HEK293T (cell line): ENCODE measurements around the gene POLR3G.
A peak's percentile ranks its signal among the peaks of the same experiment; 100 is the strongest.

Experiments used
- CTCF ChIA-PET: fragments of 350-600 bp; formaldehyde crosslinking; extraction: SDS; loops from one replicate; lab custom pipeline; 2021; ENCODE audit warnings: antibody characterized with exemption, inconsistent platforms; lab: Yijun Ruan, JAX
- POLR2A ChIA-PET: fragments of 350-600 bp; formaldehyde crosslinking; extraction: SDS; loops from one replicate; lab custom pipeline; 2020; ENCODE audit warnings: antibody characterized with exemption, inconsistent platforms; lab: Yijun Ruan, JAX
- DNase-seq: peaks from one replicate; pipeline ENCODE4 v3.0.0; 2012; ENCODE audit warnings: mixed read lengths; ENCODE audit errors: extremely low spot score
- ARNT ChIP-seq: fragments of 450-650 bp; IDR thresholded peaks from 2 replicates; pipeline ENCODE4 v1.6.1; 2017; ENCODE audit warnings: mild to moderate bottlenecking
- BHLHE40 ChIP-seq: fragments of 450-650 bp; IDR thresholded peaks from 2 replicates; pipeline ENCODE4 v1.6.1; 2016; ENCODE audit warnings: mild to moderate bottlenecking, moderate library complexity, borderline replicate concordance
- CTBP1 ChIP-seq: fragments of 450-650 bp; IDR thresholded peaks from 2 replicates; pipeline ENCODE4 v1.6.1; 2016; ENCODE audit warnings: borderline replicate concordance
- ELF4 ChIP-seq: fragments of 450-650 bp; IDR thresholded peaks from 2 replicates; pipeline ENCODE4 v1.6.1; 2017; ENCODE audit warnings: antibody characterized with exemption
- FOXA1 ChIP-seq: fragments of 450-650 bp; IDR thresholded peaks from 2 replicates; pipeline ENCODE4 v1.6.1; 2016; ENCODE audit warnings: mild to moderate bottlenecking
- FOXK2 ChIP-seq: fragments of 450-650 bp; IDR thresholded peaks from 2 replicates; pipeline ENCODE4 v1.6.1; 2016; ENCODE audit warnings: mild to moderate bottlenecking
- FOXM1 ChIP-seq: fragments of 450-650 bp; IDR thresholded peaks from 2 replicates; pipeline ENCODE4 v1.6.1; 2017; ENCODE audit warnings: mild to moderate bottlenecking, borderline replicate concordance
- HDGF ChIP-seq: fragments of 450-650 bp; IDR thresholded peaks from 2 replicates; pipeline ENCODE4 v1.6.1; 2017; ENCODE audit warnings: antibody characterized with exemption, borderline replicate concordance
- L3MBTL2 ChIP-seq: fragments of 450-650 bp; conservative IDR thresholded peaks from 2 replicates; pipeline ENCODE4 v1.6.1; 2016; ENCODE audit warnings: mild to moderate bottlenecking
- LEF1 ChIP-seq: fragments of 450-650 bp; IDR thresholded peaks from 2 replicates; pipeline ENCODE4 v1.6.1; 2017; ENCODE audit warnings: mild to moderate bottlenecking, borderline replicate concordance
- NFRKB ChIP-seq: fragments of 450-650 bp; IDR thresholded peaks from 2 replicates; pipeline ENCODE4 v1.6.1; 2016; ENCODE audit warnings: mild to moderate bottlenecking, moderate library complexity
- SP1 ChIP-seq: fragments of 450-650 bp; IDR thresholded peaks from 2 replicates; pipeline ENCODE4 v1.6.1; 2017
- SUZ12 ChIP-seq: fragments of 450-650 bp; IDR thresholded peaks from 2 replicates; pipeline ENCODE4 v1.6.1; 2016; ENCODE audit warnings: mild to moderate bottlenecking
- TARDBP ChIP-seq: fragments of 450-650 bp; IDR thresholded peaks from 2 replicates; pipeline ENCODE4 v1.6.1; 2016
- ZNF384 ChIP-seq: fragments of 450-650 bp; IDR thresholded peaks from 2 replicates; pipeline ENCODE4 v1.6.1; 2016
- TF ChIP-seq, protein P1 (sequence below): fragments of 450-650 bp; IDR thresholded peaks from 2 replicates; pipeline ENCODE4 v1.6.1; 2016

POLR3G gene

DNA sequence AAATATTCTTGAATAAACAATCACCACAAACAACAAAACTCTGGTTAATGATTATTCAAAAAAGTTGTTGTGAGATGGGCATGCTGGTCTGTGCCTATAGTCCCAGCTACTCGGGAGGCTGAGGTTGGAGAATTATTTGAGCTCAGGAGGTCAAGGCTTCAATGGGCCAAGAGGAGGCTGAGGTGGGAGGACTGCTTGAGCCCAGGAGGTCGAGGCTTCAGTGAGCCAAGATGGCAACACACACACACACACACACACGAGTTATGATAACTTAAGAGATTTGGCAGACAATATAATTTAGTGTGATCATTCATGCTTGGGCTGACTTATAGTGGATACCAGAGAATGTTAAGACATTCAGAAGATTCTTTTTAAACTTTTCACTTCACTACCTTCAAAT lies 39.9 kb downstream of the POLR3G start:
- ChIA-PET CTCF (no interaction called here), POLR2A (no interaction called here)
- TF ChIP-seq FOXA1 (no peak), BHLHE40 (no peak), FOXM1 (no peak), SP1 (no peak), ELF4 (no peak)
- TF ChIP-seq, protein P1, sequence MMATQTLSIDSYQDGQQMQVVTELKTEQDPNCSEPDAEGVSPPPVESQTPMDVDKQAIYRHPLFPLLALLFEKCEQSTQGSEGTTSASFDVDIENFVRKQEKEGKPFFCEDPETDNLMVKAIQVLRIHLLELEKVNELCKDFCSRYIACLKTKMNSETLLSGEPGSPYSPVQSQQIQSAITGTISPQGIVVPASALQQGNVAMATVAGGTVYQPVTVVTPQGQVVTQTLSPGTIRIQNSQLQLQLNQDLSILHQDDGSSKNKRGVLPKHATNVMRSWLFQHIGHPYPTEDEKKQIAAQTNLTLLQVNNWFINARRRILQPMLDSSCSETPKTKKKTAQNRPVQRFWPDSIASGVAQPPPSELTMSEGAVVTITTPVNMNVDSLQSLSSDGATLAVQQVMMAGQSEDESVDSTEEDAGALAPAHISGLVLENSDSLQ = no peak
- no peak for DNase-seq

DNA sequence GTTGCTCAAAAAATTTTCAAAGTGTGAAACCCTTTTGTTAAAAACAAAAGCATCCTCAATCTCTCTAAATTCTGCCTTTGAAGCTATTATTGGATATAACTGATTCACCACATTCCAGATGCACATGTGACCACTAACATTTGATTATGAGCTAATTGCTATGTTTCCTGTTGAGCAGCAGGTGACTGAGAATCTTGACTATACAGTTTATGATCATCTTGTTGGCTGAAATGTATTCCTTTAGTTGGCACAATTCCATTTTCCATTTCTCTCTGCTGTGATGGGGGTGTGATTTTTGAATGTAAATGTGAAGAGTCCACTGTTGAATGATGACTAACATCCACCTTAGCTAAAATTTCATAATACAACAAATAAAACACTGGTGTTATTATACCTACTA lies 44.0 kb downstream of the POLR3G start:
- ChIA-PET POLR2A (no interaction called here), CTCF (no interaction called here)
- TF ChIP-seq, protein P1 = no peak
- TF ChIP-seq FOXA1 (no peak), CTBP1 (no peak), L3MBTL2 (no peak), ARNT (no peak), NFRKB (no peak), ELF4 (no peak), LEF1 (no peak), SUZ12 (no peak), SP1 (no peak), HDGF (no peak)
- DNase-seq = no peak

GRCh38 chr5:90519081-90519480 lies 44.4 kb downstream of the POLR3G start:
- TF ChIP-seq FOXM1 (no peak), ARNT (no peak), ELF4 (no peak), ZNF384 (no peak), L3MBTL2 (no peak), FOXA1 (no peak), SUZ12 (no peak), NFRKB (no peak), SP1 (no peak), LEF1 (no peak), FOXK2 (no peak), HDGF (no peak)
- TF ChIP-seq, protein P1 = no peak
- CTCF ChIA-PET = no interaction called here
- POLR2A ChIA-PET = no interaction called here
- DNase-seq = no peak

- DNase-seq = peak; percentile 13
- POLR2A ChIA-PET = interaction anchor here (1.0 to 2.4 kb wide), 5 partner anchors 28 to 118 kb away, joined by 3 to 17 read pairs (median 4); partner anchors contain the start of genes CETN3, MBLAC2 and POLR3G
- CTCF ChIA-PET = no interaction called here
- TF ChIP-seq ARNT (no peak), L3MBTL2 (no peak), FOXA1 (no peak), ZNF384 (no peak), TARDBP (no peak), FOXM1 (no peak), HDGF (no peak), SP1 (no peak), LEF1 (no peak), SUZ12 (no peak), FOXK2 (no peak), BHLHE40 (no peak), ELF4 (no peak), CTBP1 (no peak), NFRKB (no peak)
- TF ChIP-seq, protein P1 = no peak
These were observed 54.0 kb downstream of the POLR3G start for GRCh38 chr5:90528601-90529193.

- TF ChIP-seq FOXK2 = no peak
- no peak for TF ChIP-seq BHLHE40
- no peak for TF ChIP-seq NFRKB
- TF ChIP-seq FOXA1 = no peak
- no peak for TF ChIP-seq FOXM1
- peak; percentile 99 for DNase-seq
- ChIA-PET POLR2A (interaction anchor here (0.9 to 2.4 kb wide), 6 partner anchors 27 to 119 kb away, joined by 3 to 17 read pairs (median 4); partner anchors contain the start of genes CETN3, MBLAC2 and POLR3G), CTCF (interaction anchor here (1.0 to 1.4 kb wide), 4 partner anchors 18 to 254 kb away, joined by 3 to 4 read pairs (median 4); no protein-coding TSS in a partner anchor)
These were observed 54.7 kb downstream of the POLR3G start, which contains the start of gene LYSMD3 for GRCh38 chr5:90529194-90529938. Gene LYSMD3 (minus strand): TSS chr5:90529584. CDS start chr5:90525289, 4,295 bp downstream.
